Muscle of leg (tissue), 11 donors: ENCODE data around the gene PLA2G4F. TPM values are rescaled to one million over a fixed set of nuclear protein-coding genes. Genes with fewer than 3 reads are reported as not detected.

ENCODE experiments used
- DNase-seq: peaks from one replicate; pipeline ENCODE4 v3.0.0; 2013
- H3K27ac ChIP-seq: one replicate; pipeline ENCODE4 v1.5.1; 2013; ENCODE audit warnings: mild to moderate bottlenecking, low read length, control low read depth
- H3K27me3 ChIP-seq: one replicate; pipeline ENCODE4 v1.6.1; 2013; ENCODE audit warnings: low read length; ENCODE audit not compliant: control insufficient read depth, insufficient read depth
- H3K36me3 ChIP-seq: one replicate; pipeline ENCODE4 v1.6.1; 2013; ENCODE audit warnings: low read length; ENCODE audit not compliant: control insufficient read depth, insufficient read depth
- H3K4me1 ChIP-seq: one replicate; pipeline ENCODE4 v1.6.1; 2013; ENCODE audit warnings: low read length; ENCODE audit not compliant: control insufficient read depth, insufficient read depth
- H3K4me3 ChIP-seq: one replicate; pipeline ENCODE4 v1.5.1; 2013; ENCODE audit warnings: low read length, control low read depth
- H3K9me3 ChIP-seq: replicated peaks from 2 replicates; pipeline ENCODE4 v1.6.1; 2013; ENCODE audit warnings: low read depth, low read length; ENCODE audit not compliant: control insufficient read depth
- WGBS: methylation state at CpG from one replicate; pipeline ENCODE4 v1.1.5; 2013; ENCODE audit warnings: missing lambda C conversion rate; ENCODE audit not compliant: insufficient coverage; 5-methylcytosine and 5-hydroxymethylcytosine counted together
- polyA plus RNA-seq, 8 donors: library from polyadenylated mRNA; unstranded; fragments of 120-200 nt; gene quantifications; one replicate each; pipeline versions ENCODE4 v1.2.1 to v1.2.3, GENCODE V29; 2013; ENCODE audit warnings: inconsistent platforms in 1 of 8, low replicate concordance in 1 of 8; ENCODE audit not compliant: insufficient read length in 8 of 8, insufficient read depth in 1 of 8
- total RNA-seq: library from RNA; stranded (reverse); fragments of 120-200 nt; gene quantifications from one replicate; pipeline ENCODE4 v1.2.4, GENCODE V29; 2013

The PLA2G4F gene
- total and polyA plus RNA-seq, 9 donors = 0.04 to 1.9 (median 0.23) TPM; not detected in 5

DNA sequence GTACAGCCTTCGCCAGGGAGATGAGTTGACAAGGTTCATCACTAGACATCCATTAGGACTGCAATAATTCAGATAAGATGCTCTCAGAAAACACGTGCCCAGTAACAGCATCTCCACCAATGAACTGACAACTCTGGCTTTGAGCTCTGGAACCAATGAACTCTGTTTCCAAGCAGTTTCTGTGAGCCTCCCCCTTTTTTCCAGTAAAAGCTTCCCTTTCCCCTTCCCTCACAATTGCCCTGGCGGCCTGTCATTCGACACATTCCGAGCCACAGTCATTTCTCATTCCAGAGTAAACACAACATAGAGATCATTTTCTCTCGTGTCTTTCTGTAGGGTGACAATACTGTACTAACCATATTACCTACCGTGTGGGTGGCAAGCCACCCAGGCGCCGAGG is 65.7 kb downstream of the PLA2G4F start:
- WGBS = 43% methylated on average over 2 of the region's 9 CpGs
- no peaks in the 10 kb centered on the region for H3K9me3 ChIP-seq
- no peak overlapping the region for H3K4me3 ChIP-seq
- no peak overlapping the region for H3K27ac ChIP-seq
- DNase-seq = no peak
- H3K36me3 ChIP-seq = no peaks in the 10 kb centered on the region
- peaks cover 21% of the 10 kb centered on the region for H3K4me1 ChIP-seq
- no peaks in the 10 kb centered on the region for H3K27me3 ChIP-seq

DNA sequence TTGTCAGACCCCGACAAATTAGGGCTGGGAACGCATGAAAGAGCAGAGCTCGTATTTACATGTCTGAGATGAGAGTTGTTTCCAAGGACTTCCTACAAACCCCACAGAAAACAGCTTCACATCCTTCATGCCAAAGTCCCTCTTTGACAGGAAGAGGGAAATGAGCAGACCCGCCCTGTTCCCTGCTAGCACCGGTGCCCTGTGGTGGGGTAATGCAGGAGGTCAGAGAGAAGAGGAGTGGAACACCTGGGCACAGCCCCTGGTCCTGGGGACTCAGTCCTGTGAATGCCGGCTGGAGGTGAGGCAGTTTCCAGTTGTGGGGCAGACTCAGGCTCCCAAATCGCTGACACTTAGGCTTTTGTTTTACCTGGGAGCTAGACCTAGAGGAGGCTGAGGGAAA is 66.1 kb downstream of the PLA2G4F start:
- Histone ChIP-seq H3K4me1 (peaks cover 21% of the 10 kb centered on the region), H3K27ac (no peak overlapping the region), H3K36me3 (no peaks in the 10 kb centered on the region), H3K9me3 (no peaks in the 10 kb centered on the region), H3K4me3 (no peak overlapping the region), H3K27me3 (no peaks in the 10 kb centered on the region)
- 85% methylated on average over 2 of the region's 7 CpGs for WGBS
- DNase-seq = no peak

- H3K27ac ChIP-seq = no peak overlapping the region
- H3K9me3 ChIP-seq = no peaks in the 10 kb centered on the region
- no peaks in the 10 kb centered on the region for H3K36me3 ChIP-seq
- no peak overlapping the region for H3K4me3 ChIP-seq
- H3K4me1 ChIP-seq = peaks cover 21% of the 10 kb centered on the region
- H3K27me3 ChIP-seq = no peaks in the 10 kb centered on the region
- DNase-seq = no peak
- WGBS = 71% methylated on average over 1 of the region's 4 CpGs
These were observed 66.5 kb downstream of the PLA2G4F start for GRCh38 chr15:42089942-42090341.

Other genes starting within 250 kb of the PLA2G4F start
- gene EHD4, start 184.1 kb downstream of the PLA2G4F start, total RNA-seq = 23.1 TPM
- 10 to 100 TPM; 26.8 to 38.8 (median 31.0) TPM for gene EHD4, start 184.1 kb downstream of the PLA2G4F start, polyA plus RNA-seq
- gene PLA2G4E, start 135.6 kb downstream of the PLA2G4F start, total RNA-seq = 0.80 TPM
- gene PLA2G4E, start 135.6 kb downstream of the PLA2G4F start, polyA plus RNA-seq = 1 to 10 TPM in 5 of 8 donors, under 1 TPM in 3; 0.44 to 2.3 (median 1.0) TPM
- not detected for gene PLA2G4D, start 62.1 kb downstream of the PLA2G4F start, total RNA-seq
- gene PLA2G4D, start 62.1 kb downstream of the PLA2G4F start, polyA plus RNA-seq = under 1 TPM in 7 of 8 donors, not detected in 1; 0.04 to 0.22 (median 0.08) TPM
- gene VPS39, start 51.7 kb upstream of the PLA2G4F start, total RNA-seq = 33.5 TPM
- 10 to 100 TPM; 38.3 to 51.0 (median 43.1) TPM for gene VPS39, start 51.7 kb upstream of the PLA2G4F start, polyA plus RNA-seq
- 18.0 TPM for gene GANC, start 116.6 kb upstream of the PLA2G4F start, total RNA-seq
- gene GANC, start 116.6 kb upstream of the PLA2G4F start, polyA plus RNA-seq = 10 to 100 TPM; 11.7 to 17.1 (median 13.6) TPM
- 45.8 TPM for gene TMEM87A, start 116.8 kb upstream of the PLA2G4F start, total RNA-seq
- 10 to 100 TPM; 31.9 to 41.9 (median 34.9) TPM for gene TMEM87A, start 116.8 kb upstream of the PLA2G4F start, polyA plus RNA-seq
- 207 TPM for gene CAPN3, start 202.9 kb upstream of the PLA2G4F start, total RNA-seq
- gene CAPN3, start 202.9 kb upstream of the PLA2G4F start, polyA plus RNA-seq = 100 to 1,000 TPM; 186 to 453 (median 378) TPM